OCI-LY7 (cell line): Measurements from ENCODE around the gene RAP1A. TPM values are rescaled to one million over a fixed set of nuclear protein-coding genes. Genes with fewer than 3 reads are reported as not detected.

ENCODE experiments used
- BruUV-seq: library from RNA; stranded (reverse); fragments of 400-500 nt; replicated peaks from 2 replicates; lab custom pipeline; 2021; lab: Mats Ljungman, UMichigan
- CTCF ChIA-PET: fragments of 300-600 bp; sonication (Branson Sonifier 250); formaldehyde crosslinking; loops from one replicate; lab custom pipeline; 2022; ENCODE audit warnings: antibody characterized with exemption; ENCODE audit not compliant: unreplicated experiment; lab: Charles Lee
- POLR2A ChIA-PET: fragments of 300-600 bp; sonication (Branson Sonifier 250); formaldehyde crosslinking; loops from one replicate; lab custom pipeline; 2022; ENCODE audit warnings: antibody characterized with exemption; lab: Charles Lee
- DNase-seq: peaks from one replicate; pipeline ENCODE4 v3.0.0-alpha.2; 2015; ENCODE audit warnings: low spot score
- H2AFZ ChIP-seq: fragments of 200-600 bp; sonication (generic), shearing (Covaris generic); 2 replicates; pipeline ENCODE4 v1.6.1; 2014; ENCODE audit warnings: mild to moderate bottlenecking, antibody characterized with exemption, low read length, moderate library complexity
- H3K27ac ChIP-seq: fragments of 200-600 bp; sonication (generic); 2 replicates; pipeline ENCODE4 v1.5.1; 2014; ENCODE audit warnings: mixed run types, low read depth, mild to moderate bottlenecking, moderate library complexity, low read length, inconsistent platforms; ENCODE audit not compliant: poor library complexity, severe bottlenecking
- H3K36me3 ChIP-seq: fragments of 200-600 bp; sonication (generic); 2 replicates; pipeline ENCODE4 v1.6.1; 2014; ENCODE audit warnings: mild to moderate bottlenecking, antibody characterized with exemption, low read length, moderate library complexity, mixed read lengths; ENCODE audit not compliant: insufficient read depth
- H3K4me1 ChIP-seq: fragments of 200-600 bp; sonication (generic); 2 replicates; pipeline ENCODE4 v1.5.1; 2014; ENCODE audit warnings: mild to moderate bottlenecking, low read length; ENCODE audit not compliant: insufficient read depth, poor library complexity, severe bottlenecking
- H3K4me2 ChIP-seq: fragments of 200-600 bp; sonication (generic); 2 replicates; pipeline ENCODE4 v1.6.1; 2014; ENCODE audit warnings: mild to moderate bottlenecking, low read length
- H3K4me3 ChIP-seq: fragments of 200-600 bp; sonication (generic); 2 replicates; pipeline ENCODE4 v1.5.1; 2014; ENCODE audit warnings: mild to moderate bottlenecking, low read depth, low read length; ENCODE audit not compliant: poor library complexity, severe bottlenecking
- H3K79me2 ChIP-seq: fragments of 200-600 bp; sonication (generic); 2 replicates; pipeline ENCODE4 v1.6.1; 2016; ENCODE audit warnings: low read depth, mild to moderate bottlenecking, low read length, moderate library complexity, mixed read lengths; ENCODE audit not compliant: insufficient read depth
- H3K9me2 ChIP-seq: fragments of 200-600 bp; sonication (generic); 2 replicates; pipeline ENCODE4 v1.6.1; 2016; ENCODE audit warnings: mild to moderate bottlenecking, low read length, mixed read lengths; ENCODE audit not compliant: insufficient read depth
- H3K9me3 ChIP-seq: fragments of 200-600 bp; sonication (generic); 2 replicates; pipeline ENCODE4 v1.6.1; 2014; ENCODE audit warnings: mild to moderate bottlenecking, mixed run types, low read length, mixed read lengths
- H4K20me1 ChIP-seq: fragments of 200-600 bp; sonication (generic); 2 replicates; pipeline ENCODE4 v1.6.1; 2014; ENCODE audit warnings: mild to moderate bottlenecking, antibody characterized with exemption, low read length, moderate library complexity, mixed read lengths; ENCODE audit not compliant: insufficient read depth
- CTCF ChIP-seq: fragments of 200-600 bp; sonication (generic); conservative IDR thresholded peaks from 2 replicates; pipeline ENCODE4 v1.5.1; 2014; ENCODE audit warnings: mild to moderate bottlenecking, antibody characterized with exemption, low read length, moderate library complexity, mixed read lengths
- EZH2phosphoT487 ChIP-seq: fragments of 200-600 bp; sonication (generic); IDR thresholded peaks from 2 replicates; pipeline ENCODE4 v1.6.1; 2018; ENCODE audit warnings: low read depth, borderline replicate concordance, mild to moderate bottlenecking, mixed run types, antibody characterized with exemption, low read length, moderate library complexity, mixed read lengths
- intact Hi-C: fragments of 100-400 bp; cut with micrococcal nuclease; formaldehyde crosslinking; loops from one replicate; pipeline ENCODE4 v1.10.0; 2022; ENCODE audit not compliant: unreplicated experiment
- total RNA-seq, 2 experiments: library from RNA; depleted of rRNA in 1 of 2; stranded (reverse); fragments of >200 nt in 1 of 2; shearing (Covaris generic) in 1 of 2; gene quantifications; 2 replicates each; pipeline ENCODE4 v1.2.3, GENCODE V29; 2014 to 2022

The RAP1A gene
- total RNA-seq, 2 experiments from 2014 or later, result 10.4 to 86.3 TPM

DNA sequence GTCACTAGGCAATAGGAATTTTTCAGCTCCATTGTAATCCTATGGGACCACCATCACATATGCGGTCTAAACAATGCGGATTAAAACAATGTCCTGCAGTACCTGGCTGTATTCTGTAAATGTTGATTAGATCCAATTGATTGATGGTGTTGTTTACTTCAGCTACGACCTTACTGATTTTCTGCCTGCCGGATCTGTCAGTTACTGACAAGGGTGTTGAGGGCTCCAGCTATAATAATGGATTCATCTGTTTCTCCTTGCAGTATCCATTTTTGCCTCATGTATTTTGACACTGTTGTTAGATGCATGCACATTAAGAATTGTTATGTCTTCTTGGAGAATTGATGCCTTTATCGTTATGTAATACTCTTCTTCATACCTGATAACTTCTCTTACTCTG, 39.0 kb downstream of the RAP1A start:
- Histone ChIP-seq H3K36me3 (peaks cover 7% of the 10 kb centered on the region; the same call in 1 of the 2 replicates), H3K79me2 (peaks cover 79% of the 10 kb centered on the region), H3K27ac (no peak overlapping the region), H2AFZ (no peak overlapping the region), H3K9me3 (no peaks in the 10 kb centered on the region), H3K4me3 (no peak overlapping the region), H3K4me1 (peaks cover 13% of the 10 kb centered on the region), H3K9me2 (no peaks in the 10 kb centered on the region), H4K20me1 (peaks cover 11% of the 10 kb centered on the region; the same call in 1 of the 2 replicates), H3K4me2 (no peak overlapping the region)
- no peak for TF ChIP-seq CTCF
- TF ChIP-seq EZH2phosphoT487, result no peak
- CTCF ChIA-PET, result interaction anchor here (0.6 kb wide), 1 partner anchor 151 kb away, joined by 4 read pairs; no protein-coding TSS in a partner anchor
- no TSS peak for BruUV-seq
- DNase-seq, result no peak
- intact Hi-C loops, result loop anchor here (5.0 kb wide), 1 partner anchor 86 kb away; no protein-coding TSS in a partner anchor
- POLR2A ChIA-PET, result interaction anchor here (0.9 to 1.2 kb wide), 4 partner anchors 8 to 128 kb away, joined by 3 to 9 read pairs (median 4); partner anchors contain the start of gene RAP1A

DNA sequence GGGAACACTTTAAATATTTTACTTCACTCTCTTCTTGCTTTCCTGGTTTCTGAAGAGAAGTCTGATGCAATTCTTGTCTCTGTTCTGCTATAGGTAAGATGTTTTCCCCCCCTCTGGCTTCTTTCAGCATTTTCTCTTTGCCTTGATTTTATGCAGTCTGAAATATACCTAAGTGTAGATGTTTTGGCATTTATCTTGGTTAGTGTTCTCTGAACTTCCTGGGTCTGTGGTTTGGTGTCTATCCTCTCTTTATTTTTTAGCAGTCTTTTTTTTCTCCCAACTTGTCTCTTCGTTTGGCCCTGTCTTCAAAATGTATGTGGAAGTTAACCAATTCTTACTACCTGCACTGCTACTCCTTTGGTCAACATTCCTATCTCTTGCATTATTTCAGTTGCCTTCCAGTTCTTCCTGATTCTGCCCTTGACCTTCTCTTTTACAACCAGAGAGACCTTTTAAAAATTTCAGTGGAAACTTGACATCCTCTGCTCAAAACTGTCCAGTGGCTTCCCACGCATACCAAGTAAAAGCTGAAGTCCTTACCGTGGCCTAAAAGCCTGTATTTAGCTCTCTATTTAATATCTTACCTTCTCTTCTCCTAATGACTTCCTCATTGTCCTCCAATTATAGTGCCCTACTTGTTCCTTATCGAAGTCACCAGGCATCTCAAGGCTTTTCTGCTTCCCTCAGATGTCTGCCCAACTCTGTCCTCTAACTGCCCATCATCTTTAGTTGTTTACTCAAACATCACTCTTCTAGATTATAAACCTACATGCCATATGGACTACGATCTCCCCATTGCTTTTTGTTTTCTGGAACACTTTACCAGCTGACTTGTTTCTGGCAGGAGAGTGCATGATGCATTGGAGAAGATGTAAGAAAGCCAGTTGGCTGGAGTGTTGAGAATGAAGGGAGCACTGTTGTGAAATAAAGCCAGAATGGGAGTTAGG, 40.9 kb downstream of the RAP1A start:
- H4K20me1 ChIP-seq, result peaks cover 15% of the 10 kb centered on the region; the same call in 1 of the 2 replicates
- H3K9me2 ChIP-seq, result no peaks in the 10 kb centered on the region
- H3K27ac ChIP-seq, result no peak overlapping the region
- peaks cover 7% of the 10 kb centered on the region; the same call in 1 of the 2 replicates for H3K36me3 ChIP-seq
- TF ChIP-seq EZH2phosphoT487 (no peak), CTCF (no peak)
- POLR2A ChIA-PET, result no interaction called here
- peaks cover 73% of the 10 kb centered on the region for H3K79me2 ChIP-seq
- peaks cover 13% of the 10 kb centered on the region for H3K4me1 ChIP-seq
- no peak overlapping the region for H3K4me3 ChIP-seq
- BruUV-seq, result no TSS peak
- H2AFZ ChIP-seq, result no peak overlapping the region
- CTCF ChIA-PET, result no interaction called here
- DNase-seq, result no peak
- intact Hi-C loops, result no loop called here
- H3K4me2 ChIP-seq, result peak overlapping the region; percentile 11
- H3K9me3 ChIP-seq, result no peaks in the 10 kb centered on the region
